Activated T-helper 9 cell treated with anti-CD3 and anti-CD28 coated beads, Interleukin-2, amount 50 U/mL, for 16 hours (primary cell): ENCODE results near the gene UBE2R2.
"Not testable (repeated sequence)": the region's sequence is repeated elsewhere in the genome, so short reads cannot be mapped to it uniquely, and the experiment has no call there.

Experiments used
- DNase-seq: peaks from one replicate; pipeline ENCODE4 v3.0.0-alpha.2; 2020; ENCODE audit warnings: low read depth

UBE2R2 gene

GRCh38 chr9:33927694-33928093, 110.7 kb downstream of the UBE2R2 start:
- no peak for DNase-seq

GRCh38 chr9:33931326-33931725, 114.4 kb downstream of the UBE2R2 start:
- DNase-seq, result no peak

GRCh38 chr9:33932078-33932807, 115.3 kb downstream of the UBE2R2 start:
- DNase-seq, result no peak

- no peak for DNase-seq
These were observed 117.4 kb downstream of the UBE2R2 start for GRCh38 chr9:33934188-33934878.

- DNase-seq, result no peak
These were observed 123.2 kb downstream of the UBE2R2 start for GRCh38 chr9:33939924-33940874.

GRCh38 chr9:33942471-33943083, 125.6 kb downstream of the UBE2R2 start:
- no peak for DNase-seq

- DNase-seq, result no peak
These were observed 126.4 kb downstream of the UBE2R2 start for GRCh38 chr9:33943389-33943788.

- no peak for DNase-seq
These were observed 130.0 kb downstream of the UBE2R2 start for GRCh38 chr9:33946779-33947535.

GRCh38 chr9:33950371-33950770, 133.4 kb downstream of the UBE2R2 start:
- DNase-seq, result no peak

- no peak for DNase-seq
These were observed 135.1 kb downstream of the UBE2R2 start for GRCh38 chr9:33952066-33952465.

GRCh38 chr9:33956544-33956943, 139.6 kb downstream of the UBE2R2 start:
- no peak for DNase-seq

GRCh38 chr9:33959725-33960124, 142.8 kb downstream of the UBE2R2 start:
- no peak for DNase-seq

GRCh38 chr9:33962468-33962867, 145.5 kb downstream of the UBE2R2 start:
- not testable (repeated sequence) for DNase-seq

- DNase-seq, result no peak
These were observed 147.3 kb downstream of the UBE2R2 start for GRCh38 chr9:33964086-33964768.
